Endometrial microvascular endothelial cells (primary cell): Measurements from ENCODE around the gene SENP2. TPM values are rescaled to one million over a fixed set of nuclear protein-coding genes. Genes with fewer than 3 reads are reported as not detected.
"Not testable (repeated sequence)": the region's sequence is repeated elsewhere in the genome, so short reads cannot be mapped to it uniquely, and the experiment has no call there.

Experiments used
- in situ Hi-C: cut with HindIII; loops from 2 replicates; pipeline ENCODE4 v1.10.0; 2017; ENCODE audit warnings: low sequenced_read_pairs, low pct_unique_long_range_greater_than_20kb; ENCODE audit errors: inconsistent ontology term
- total RNA-seq: library from RNA; depleted of rRNA; stranded (reverse); fragments of >200 nt; gene quantifications from one replicate; pipeline ENCODE4 v1.2.3, GENCODE V29; 2015; ENCODE audit errors: inconsistent ontology term

The SENP2 gene
- total RNA-seq, 1 donor from 2014 or later, result 20.3 TPM

- in situ Hi-C loops, result no loop called here
These were observed 2.2 kb upstream of the SENP2 start for GRCh38 chr3:185583925-185584324.

- in situ Hi-C loops, result no loop called here
These were observed 1.4 kb upstream of the SENP2 start for GRCh38 chr3:185584686-185585085.

GRCh38 chr3:185585518-185585858, 607 bp upstream of the SENP2 start:
- in situ Hi-C loops, result no loop called here

- in situ Hi-C loops, result no loop called here
These were observed 568 bp downstream of the SENP2 start for GRCh38 chr3:185586686-185587039.

- in situ Hi-C loops, result no loop called here
These were observed 8.0 kb downstream of the SENP2 start for GRCh38 chr3:185594073-185594472.

- in situ Hi-C loops, result no loop called here
These were observed 9.4 kb downstream of the SENP2 start for GRCh38 chr3:185595526-185595925.

GRCh38 chr3:185605566-185605965, 19.5 kb downstream of the SENP2 start:
- in situ Hi-C loops, result no loop called here

GRCh38 chr3:185606196-185606595, 20.1 kb downstream of the SENP2 start:
- in situ Hi-C loops, result no loop called here

- in situ Hi-C loops, result no loop called here
These were observed 26.9 kb downstream of the SENP2 start for GRCh38 chr3:185613016-185613415.

GRCh38 chr3:185623939-185624665, 38.0 kb downstream of the SENP2 start:
- in situ Hi-C loops, result no loop called here

GRCh38 chr3:185625784-185626183, 39.7 kb downstream of the SENP2 start:
- in situ Hi-C loops, result no loop called here

GRCh38 chr3:185629554-185630181, 43.6 kb downstream of the SENP2 start:
- in situ Hi-C loops, result no loop called here

GRCh38 chr3:185630182-185630622, 44.1 kb downstream of the SENP2 start:
- in situ Hi-C loops, result no loop called here

GRCh38 chr3:185631108-185631507, 45.0 kb downstream of the SENP2 start:
- in situ Hi-C loops, result no loop called here

- in situ Hi-C loops, result no loop called here
These were observed 45.6 kb downstream of the SENP2 start for GRCh38 chr3:185631508-185632206.

- in situ Hi-C loops, result no loop called here
These were observed 46.9 kb downstream of the SENP2 start for GRCh38 chr3:185632996-185633395.

GRCh38 chr3:185637388-185637787, 51.3 kb downstream of the SENP2 start:
- in situ Hi-C loops, result no loop called here

GRCh38 chr3:185638651-185639050, 52.6 kb downstream of the SENP2 start:
- in situ Hi-C loops, result not testable (repeated sequence)

GRCh38 chr3:185639632-185640206, 53.6 kb downstream of the SENP2 start:
- in situ Hi-C loops, result no loop called here

- in situ Hi-C loops, result no loop called here
These were observed 54.2 kb downstream of the SENP2 start for GRCh38 chr3:185640308-185640707.
